ENCODE results near the gene CCL27.

CCL27 gene

GRCh38 chr9:34662526-34663302 is at the start of gene CCL27:
Gene CCL27 (minus strand): TSS chr9:34662657. CDS start chr9:34662633, 24 bp downstream.
- no peak for DNase-seq

GRCh38 chr9:34712140-34712539 is 49.7 kb upstream of the CCL27 start:
- DNase-seq: no peak

- no peak for DNase-seq
Measured at GRCh38 chr9:34710023-34710422, 47.6 kb upstream of the CCL27 start, which contains the start of gene CCL21. Gene CCL21 (minus strand): TSS chr9:34710136. CDS start chr9:34710066, 70 bp downstream.

- no peak for DNase-seq
Measured at GRCh38 chr9:34709196-34709978, 46.9 kb upstream of the CCL27 start.

GRCh38 chr9:34707130-34707529 is 44.7 kb upstream of the CCL27 start:
- DNase-seq: no peak

- DNase-seq: peak; percentile 70
Measured at GRCh38 chr9:34701769-34702736, 39.6 kb upstream of the CCL27 start.

GRCh38 chr9:34701023-34701768 is 38.7 kb upstream of the CCL27 start:
- DNase-seq: peak; percentile 60

GRCh38 chr9:34694811-34695210 is 32.4 kb upstream of the CCL27 start:
- DNase-seq: no peak

GRCh38 chr9:34693560-34693959 is 31.1 kb upstream of the CCL27 start:
- no peak for DNase-seq

- DNase-seq: no peak
Measured at GRCh38 chr9:34691936-34692315, 29.5 kb upstream of the CCL27 start.

- no peak for DNase-seq
Measured at GRCh38 chr9:34690983-34691935, 28.8 kb upstream of the CCL27 start, which contains the start of gene CCL19. Gene CCL19 (minus strand): TSS chr9:34691276. CDS start chr9:34691139, 137 bp downstream.

- DNase-seq: no peak
Measured at GRCh38 chr9:34689512-34689911, 27.1 kb upstream of the CCL27 start.

GRCh38 chr9:34689116-34689470 is 26.6 kb upstream of the CCL27 start:
- no peak for DNase-seq

- no peak for DNase-seq
Measured at GRCh38 chr9:34688329-34689115, 26.1 kb upstream of the CCL27 start.

- DNase-seq: no peak
Measured at GRCh38 chr9:34687276-34688030, 25.0 kb upstream of the CCL27 start.

- peak; percentile 14 for DNase-seq
Measured at GRCh38 chr9:34686732-34687131, 24.3 kb upstream of the CCL27 start.

- DNase-seq: peak; percentile 38
Measured at GRCh38 chr9:34686231-34686630, 23.8 kb upstream of the CCL27 start.

- DNase-seq: no peak
Measured at GRCh38 chr9:34685591-34685990, 23.1 kb upstream of the CCL27 start.

GRCh38 chr9:34684816-34685215 is 22.4 kb upstream of the CCL27 start:
- no peak for DNase-seq

All from fibroblast of skin of right biceps (primary cell).